ENCODE results near the gene ASPRV1. TPM values are rescaled to one million over a fixed set of nuclear protein-coding genes. Genes with fewer than 3 reads are reported as not detected.

The ASPRV1 gene
- total RNA-seq, 2 donors from 2014 or later, result 1.8 to 3.2 TPM

GRCh38 chr2:69975136-69975852, 13.9 kb upstream of the ASPRV1 start:
- no peak for ATAC-seq (ENCODE audit: insufficient number of reproducible peaks, low FRiP score, low read depth)
- Histone ChIP-seq H3K4me3 (no peak overlapping the region), H3K4me1 (ENCODE audit: control insufficient read depth in 1 of 2, low read depth in 2 of 2) (peaks cover 1 to 3% of the 10 kb centered on the region in 2 donors), H3K36me3 (no peaks in the 10 kb centered on the region), H3K27ac (no peak overlapping the region), H3K9me3 (no peaks in the 10 kb centered on the region), H3K27me3 (replicated peaks; ENCODE audit: insufficient read depth) (no peaks in the 10 kb centered on the region)
- TF ChIP-seq, protein P1, sequence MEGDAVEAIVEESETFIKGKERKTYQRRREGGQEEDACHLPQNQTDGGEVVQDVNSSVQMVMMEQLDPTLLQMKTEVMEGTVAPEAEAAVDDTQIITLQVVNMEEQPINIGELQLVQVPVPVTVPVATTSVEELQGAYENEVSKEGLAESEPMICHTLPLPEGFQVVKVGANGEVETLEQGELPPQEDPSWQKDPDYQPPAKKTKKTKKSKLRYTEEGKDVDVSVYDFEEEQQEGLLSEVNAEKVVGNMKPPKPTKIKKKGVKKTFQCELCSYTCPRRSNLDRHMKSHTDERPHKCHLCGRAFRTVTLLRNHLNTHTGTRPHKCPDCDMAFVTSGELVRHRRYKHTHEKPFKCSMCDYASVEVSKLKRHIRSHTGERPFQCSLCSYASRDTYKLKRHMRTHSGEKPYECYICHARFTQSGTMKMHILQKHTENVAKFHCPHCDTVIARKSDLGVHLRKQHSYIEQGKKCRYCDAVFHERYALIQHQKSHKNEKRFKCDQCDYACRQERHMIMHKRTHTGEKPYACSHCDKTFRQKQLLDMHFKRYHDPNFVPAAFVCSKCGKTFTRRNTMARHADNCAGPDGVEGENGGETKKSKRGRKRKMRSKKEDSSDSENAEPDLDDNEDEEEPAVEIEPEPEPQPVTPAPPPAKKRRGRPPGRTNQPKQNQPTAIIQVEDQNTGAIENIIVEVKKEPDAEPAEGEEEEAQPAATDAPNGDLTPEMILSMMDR (IDR thresholded peaks at IDR 0.05), result no peak
- no peak for DNase-seq (ENCODE audit: low spot score)

- Histone ChIP-seq H3K4me1 (ENCODE audit: control insufficient read depth in 1 of 2, low read depth in 2 of 2) (no peaks in the 10 kb centered on the region), H3K4me3 (no peak overlapping the region), H3K27me3 (replicated peaks; ENCODE audit: insufficient read depth) (no peaks in the 10 kb centered on the region), H3K36me3 (no peaks in the 10 kb centered on the region), H3K9me3 (no peaks in the 10 kb centered on the region), H3K27ac (no peak overlapping the region)
- TF ChIP-seq, protein P1 (IDR thresholded peaks at IDR 0.05), result no peak
- ATAC-seq (ENCODE audit: insufficient number of reproducible peaks, low FRiP score, low read depth) (no peak), DNase-seq (ENCODE audit: low spot score) (no peak)
These were observed 11.9 kb upstream of the ASPRV1 start for GRCh38 chr2:69973335-69973735.

GRCh38 chr2:69972822-69973221, 11.4 kb upstream of the ASPRV1 start:
- Histone ChIP-seq H3K27ac (no peak overlapping the region), H3K36me3 (no peaks in the 10 kb centered on the region), H3K9me3 (no peaks in the 10 kb centered on the region), H3K4me1 (ENCODE audit: control insufficient read depth in 1 of 2, low read depth in 2 of 2) (no peaks in the 10 kb centered on the region), H3K4me3 (no peak overlapping the region), H3K27me3 (replicated peaks; ENCODE audit: insufficient read depth) (no peaks in the 10 kb centered on the region)
- ATAC-seq (ENCODE audit: insufficient number of reproducible peaks, low FRiP score, low read depth), result no peak
- TF ChIP-seq, protein P1 (IDR thresholded peaks at IDR 0.05), result no peak
- no peak for DNase-seq (ENCODE audit: low spot score)

- no peaks in the 10 kb centered on the region for H3K4me1 ChIP-seq (ENCODE audit: control insufficient read depth in 1 of 2, low read depth in 2 of 2)
- no peaks in the 10 kb centered on the region for H3K9me3 ChIP-seq
- ATAC-seq (ENCODE audit: insufficient number of reproducible peaks, low FRiP score, low read depth) (no peak), DNase-seq (ENCODE audit: low spot score) (no peak)
- H3K27ac ChIP-seq, result no peak overlapping the region
- TF ChIP-seq, protein P1 (IDR thresholded peaks at IDR 0.05), result no peak
- no peaks in the 10 kb centered on the region for H3K36me3 ChIP-seq
- H3K27me3 ChIP-seq (replicated peaks; ENCODE audit: insufficient read depth), result no peaks in the 10 kb centered on the region
- no peak overlapping the region for H3K4me3 ChIP-seq
These were observed 8.6 kb upstream of the ASPRV1 start for GRCh38 chr2:69969991-69970390.

DNA sequence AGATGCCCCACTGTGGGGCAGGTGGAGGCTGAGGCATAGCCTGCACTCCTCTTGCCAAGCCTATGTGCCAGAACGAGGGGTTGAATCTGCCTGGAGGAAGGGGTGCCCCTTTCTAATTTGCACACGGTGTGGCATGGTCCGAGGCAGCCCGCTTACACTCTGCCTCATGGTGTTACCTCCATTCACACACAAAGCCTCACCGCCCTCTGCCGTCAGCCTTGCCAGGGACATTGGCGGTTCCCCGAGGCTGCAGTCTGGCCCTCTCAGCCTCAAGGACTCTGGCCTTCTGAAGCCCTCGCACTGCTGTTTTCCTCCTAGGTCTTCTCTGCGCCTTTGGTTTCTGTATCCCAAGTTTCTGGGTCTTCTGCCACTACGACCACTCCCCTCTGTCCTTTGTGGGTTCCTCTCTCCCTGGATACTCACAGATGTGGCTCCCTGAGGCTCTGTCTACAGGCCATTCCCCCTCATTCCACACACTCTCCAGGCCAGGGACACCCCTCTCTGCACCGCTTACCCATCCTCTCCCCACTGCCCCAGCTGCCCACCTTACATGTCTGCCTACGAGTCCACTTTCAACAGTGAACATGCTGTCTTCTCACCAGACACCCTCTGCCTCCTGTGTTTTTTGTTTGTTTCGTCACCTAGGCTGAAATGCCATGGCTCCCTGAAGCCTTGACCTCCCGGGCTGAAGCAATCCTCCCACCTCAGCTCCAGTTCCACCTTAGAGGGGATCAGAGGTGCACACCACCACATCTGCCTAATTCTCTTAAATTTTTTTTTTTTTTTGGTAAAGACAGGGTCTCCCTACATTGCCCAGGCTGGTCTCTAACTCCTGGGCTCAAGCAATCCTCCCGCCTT, 7.9 kb upstream of the ASPRV1 start:
- no peaks in the 10 kb centered on the region for H3K4me1 ChIP-seq (ENCODE audit: control insufficient read depth in 1 of 2, low read depth in 2 of 2)
- no peak overlapping the region for H3K4me3 ChIP-seq
- no peak for ATAC-seq (ENCODE audit: insufficient number of reproducible peaks, low FRiP score, low read depth)
- no peaks in the 10 kb centered on the region for H3K9me3 ChIP-seq
- H3K27me3 ChIP-seq (replicated peaks; ENCODE audit: insufficient read depth), result no peaks in the 10 kb centered on the region
- no peak for DNase-seq (ENCODE audit: low spot score)
- no peak overlapping the region for H3K27ac ChIP-seq
- TF ChIP-seq, protein P1 (IDR thresholded peaks at IDR 0.05), result no peak
- no peaks in the 10 kb centered on the region for H3K36me3 ChIP-seq

Data from thoracic aorta (tissue), 2 donors.